ENCODE data around the gene SERPIND1.
"Not testable (repeated sequence)": the region's sequence is repeated elsewhere in the genome, so short reads cannot be mapped to it uniquely, and the experiment has no call there.

Gene SERPIND1

GRCh38 chr22:20752104-20752741, 21.7 kb upstream of the SERPIND1 start:
- peaks cover 2% of the 10 kb centered on the region for H3K4me1 Mint-ChIP-seq
- no peaks in the 10 kb centered on the region for H3K9me3 Mint-ChIP-seq
- no peak overlapping the region for H3K27ac Mint-ChIP-seq
- CTCF ChIA-PET = interaction anchor here (0.9 to 1.2 kb wide), 2 partner anchors 10 to 11 kb away, joined by 4 to 5 read pairs; no protein-coding TSS in a partner anchor
- H3K36me3 Mint-ChIP-seq = peaks cover 32% of the 10 kb centered on the region
- DNase-seq = no peak
- no peaks in the 10 kb centered on the region for H3K27me3 Mint-ChIP-seq
- H3K4me3 Mint-ChIP-seq = no peak overlapping the region

DNA sequence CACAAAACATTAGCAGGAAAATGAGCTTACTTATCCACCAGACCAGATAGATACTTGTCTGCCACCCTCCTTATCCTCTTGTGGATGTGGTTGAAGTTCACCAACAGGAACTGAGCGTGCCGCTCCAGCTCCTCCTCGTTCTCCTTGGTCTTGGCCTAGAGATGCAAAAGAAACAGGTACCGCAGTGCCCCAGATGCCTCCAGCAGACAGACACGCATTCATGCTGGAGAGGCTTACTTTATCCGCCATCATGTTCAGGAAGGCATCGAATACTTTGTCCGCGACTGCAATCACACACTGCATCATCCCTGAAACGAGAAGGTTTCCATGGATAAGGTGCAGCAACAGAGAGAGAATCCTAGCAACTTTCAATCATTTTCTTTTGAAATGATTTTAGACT, 21.0 kb upstream of the SERPIND1 start:
- H3K36me3 Mint-ChIP-seq = peaks cover 34% of the 10 kb centered on the region
- no peak for DNase-seq
- H3K27ac Mint-ChIP-seq = no peak overlapping the region
- H3K9me3 Mint-ChIP-seq = no peaks in the 10 kb centered on the region
- H3K4me1 Mint-ChIP-seq = peaks cover 2% of the 10 kb centered on the region
- CTCF ChIA-PET = interaction anchor here (0.9 to 1.2 kb wide), 2 partner anchors 10 to 12 kb away, joined by 4 to 5 read pairs; no protein-coding TSS in a partner anchor
- H3K4me3 Mint-ChIP-seq = no peak overlapping the region
- no peaks in the 10 kb centered on the region for H3K27me3 Mint-ChIP-seq

DNA sequence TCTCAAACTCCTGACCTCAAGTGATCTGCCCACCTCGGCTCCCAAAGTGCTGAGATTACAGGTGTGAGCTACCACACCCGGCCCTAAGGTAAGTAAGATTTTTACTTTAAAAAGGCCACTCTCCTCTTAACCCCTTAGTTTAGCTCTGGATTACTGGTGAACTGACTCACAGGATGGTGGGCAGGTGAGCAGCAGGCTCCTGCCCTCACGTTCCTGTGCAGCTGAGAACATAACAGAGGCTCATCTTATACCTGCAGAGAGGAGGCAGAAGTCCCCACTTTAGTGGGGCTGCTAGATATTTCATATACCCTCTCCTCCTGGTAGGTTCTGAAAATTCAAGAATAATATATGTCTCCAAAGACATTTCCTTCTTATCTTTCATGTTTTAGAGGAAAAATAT, 17.1 kb upstream of the SERPIND1 start:
- Mint-ChIP-seq H3K9me3 (no peaks in the 10 kb centered on the region), H3K4me3 (no peak overlapping the region), H3K27me3 (no peaks in the 10 kb centered on the region), H3K36me3 (peaks cover 33% of the 10 kb centered on the region), H3K4me1 (no peaks in the 10 kb centered on the region), H3K27ac (no peak overlapping the region)
- CTCF ChIA-PET = interaction anchor here (1.0 to 1.4 kb wide), 2 partner anchors 15 to 27 kb away, joined by 3 to 4 read pairs; no protein-coding TSS in a partner anchor
- DNase-seq = no peak

GRCh38 chr22:20758688-20759087, 15.2 kb upstream of the SERPIND1 start:
- no peak overlapping the region for H3K4me3 Mint-ChIP-seq
- DNase-seq = no peak
- no peaks in the 10 kb centered on the region for H3K9me3 Mint-ChIP-seq
- no peak overlapping the region for H3K27ac Mint-ChIP-seq
- CTCF ChIA-PET = interaction anchor here (1.2 kb wide), 1 partner anchor 25 kb away, joined by 3 read pairs; no protein-coding TSS in a partner anchor
- H3K36me3 Mint-ChIP-seq = peaks cover 35% of the 10 kb centered on the region
- H3K27me3 Mint-ChIP-seq = no peaks in the 10 kb centered on the region
- H3K4me1 Mint-ChIP-seq = no peaks in the 10 kb centered on the region

GRCh38 chr22:20760084-20760483, 13.8 kb upstream of the SERPIND1 start:
- Mint-ChIP-seq H3K36me3 (peaks cover 41% of the 10 kb centered on the region), H3K27ac (no peak overlapping the region), H3K4me3 (no peak overlapping the region), H3K27me3 (no peaks in the 10 kb centered on the region), H3K9me3 (no peaks in the 10 kb centered on the region), H3K4me1 (no peaks in the 10 kb centered on the region)
- no peak for DNase-seq
- CTCF ChIA-PET = no interaction called here

- Mint-ChIP-seq H3K27ac (no peak overlapping the region), H3K36me3 (peaks cover 43% of the 10 kb centered on the region), H3K4me3 (no peak overlapping the region), H3K4me1 (peaks cover 3% of the 10 kb centered on the region), H3K9me3 (no peaks in the 10 kb centered on the region), H3K27me3 (no peaks in the 10 kb centered on the region)
- no peak for DNase-seq
- CTCF ChIA-PET = no interaction called here
Observed at GRCh38 chr22:20761536-20761935, 12.4 kb upstream of the SERPIND1 start.

GRCh38 chr22:20762233-20762796, 11.6 kb upstream of the SERPIND1 start:
- H3K36me3 Mint-ChIP-seq = peaks cover 40% of the 10 kb centered on the region
- peaks cover 3% of the 10 kb centered on the region for H3K4me1 Mint-ChIP-seq
- H3K27me3 Mint-ChIP-seq = no peaks in the 10 kb centered on the region
- no peaks in the 10 kb centered on the region for H3K9me3 Mint-ChIP-seq
- DNase-seq = no peak
- CTCF ChIA-PET = no interaction called here
- no peak overlapping the region for H3K27ac Mint-ChIP-seq
- no peak overlapping the region for H3K4me3 Mint-ChIP-seq

DNA sequence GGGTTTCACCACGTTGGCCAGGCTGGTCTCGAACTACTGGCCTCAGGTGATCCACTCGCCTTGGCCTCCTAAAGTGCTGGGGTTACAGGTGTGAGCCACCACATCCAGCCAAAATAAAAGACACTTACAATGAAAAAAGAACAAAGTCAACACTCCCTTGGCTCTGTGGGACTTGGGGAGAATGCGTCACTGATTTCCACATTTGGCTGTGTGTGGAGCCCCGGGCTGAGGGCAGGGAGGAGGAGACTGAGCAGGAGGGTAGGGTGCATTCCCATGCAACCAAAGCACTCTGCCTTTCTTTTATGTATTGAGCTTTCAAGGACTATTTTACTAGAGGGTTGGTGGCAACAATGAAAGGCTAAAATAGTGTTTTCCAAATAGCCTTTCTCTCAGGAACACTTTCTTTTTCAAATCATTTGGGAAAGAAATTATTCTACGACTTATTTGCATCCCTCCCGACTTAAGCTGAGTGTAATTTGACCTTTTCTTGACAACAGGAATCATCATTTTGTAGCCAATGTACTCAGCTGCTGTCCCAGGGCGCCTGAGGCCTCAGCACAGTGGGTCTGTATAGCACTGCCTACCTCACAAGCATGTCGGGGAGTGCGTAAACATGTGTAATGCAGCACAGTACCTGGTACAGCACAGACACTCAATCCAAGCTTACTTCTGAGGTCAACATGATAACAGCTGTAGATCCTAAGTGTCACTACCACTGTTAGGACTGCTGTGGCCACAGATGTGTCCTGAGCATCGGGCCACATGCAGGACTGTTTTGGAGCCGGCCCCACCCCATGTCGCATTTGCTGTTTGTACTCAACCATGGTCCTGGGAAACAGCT, 10.1 kb upstream of the SERPIND1 start:
- Mint-ChIP-seq H3K36me3 (peaks cover 37% of the 10 kb centered on the region), H3K9me3 (no peaks in the 10 kb centered on the region)
- CTCF ChIA-PET = no interaction called here

DNA sequence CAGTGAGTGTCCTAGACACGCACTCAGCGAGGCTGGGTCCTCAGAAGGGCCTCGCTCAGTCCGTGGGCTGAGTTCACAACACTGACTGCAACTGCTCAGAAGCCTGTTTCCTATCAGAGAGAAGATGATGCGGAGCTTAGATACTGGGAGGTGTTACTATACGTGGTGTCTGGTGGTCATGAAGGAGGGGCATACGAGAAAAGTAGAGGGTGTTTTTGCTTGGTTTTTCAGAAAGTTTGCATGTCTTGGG, 9.5 kb upstream of the SERPIND1 start:
- H3K27me3 Mint-ChIP-seq = no peaks in the 10 kb centered on the region
- peaks cover 37% of the 10 kb centered on the region for H3K36me3 Mint-ChIP-seq
- peaks cover 8% of the 10 kb centered on the region for H3K4me1 Mint-ChIP-seq
- no peak for DNase-seq
- H3K4me3 Mint-ChIP-seq = no peak overlapping the region
- no peaks in the 10 kb centered on the region for H3K9me3 Mint-ChIP-seq
- CTCF ChIA-PET = no interaction called here
- no peak overlapping the region for H3K27ac Mint-ChIP-seq

More for the DNA sequence above, 10.1 kb upstream of the SERPIND1 start:
- DNase-seq = no peak
- Mint-ChIP-seq H3K4me3 (no peak overlapping the region), H3K27me3 (no peaks in the 10 kb centered on the region), H3K4me1 (peaks cover 8% of the 10 kb centered on the region), H3K27ac (no peak overlapping the region)

- Mint-ChIP-seq H3K27ac (no peak overlapping the region), H3K9me3 (no peaks in the 10 kb centered on the region), H3K4me3 (no peak overlapping the region), H3K36me3 (peaks cover 37% of the 10 kb centered on the region), H3K27me3 (no peaks in the 10 kb centered on the region), H3K4me1 (peaks cover 8% of the 10 kb centered on the region)
- CTCF ChIA-PET = no interaction called here
- DNase-seq = no peak
Observed at GRCh38 chr22:20764729-20765128, 9.2 kb upstream of the SERPIND1 start.

DNA sequence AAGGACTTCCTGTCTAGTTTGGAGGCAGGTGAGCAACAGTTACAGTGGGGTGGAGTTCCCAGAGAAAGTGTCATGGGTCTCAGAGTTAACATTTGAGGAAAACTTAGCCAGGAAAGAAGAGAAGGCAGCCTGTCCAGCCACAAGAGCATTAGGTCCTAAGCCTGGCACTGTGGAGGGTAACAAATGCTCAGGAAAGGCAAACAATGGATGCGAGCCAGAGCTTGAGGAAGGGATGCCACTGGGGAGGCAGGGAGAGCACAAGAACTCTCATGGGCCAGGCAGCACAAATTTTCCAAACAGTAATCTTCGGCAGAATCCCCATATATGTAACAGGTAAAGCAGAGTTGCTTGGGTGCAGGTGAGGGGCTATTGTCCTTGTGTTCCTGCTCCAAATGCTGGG, 8.0 kb upstream of the SERPIND1 start:
- CTCF ChIA-PET = interaction anchor here (1.7 kb wide), 1 partner anchor 24 kb away, joined by 4 read pairs; no protein-coding TSS in a partner anchor
- H3K4me3 Mint-ChIP-seq = no peak overlapping the region
- DNase-seq = no peak
- H3K4me1 Mint-ChIP-seq = peaks cover 8% of the 10 kb centered on the region
- H3K27ac Mint-ChIP-seq = peak overlapping the region; percentile 74
- H3K27me3 Mint-ChIP-seq = no peaks in the 10 kb centered on the region
- peaks cover 37% of the 10 kb centered on the region for H3K36me3 Mint-ChIP-seq
- H3K9me3 Mint-ChIP-seq = no peaks in the 10 kb centered on the region

GRCh38 chr22:20766530-20766929, 7.4 kb upstream of the SERPIND1 start:
- H3K4me3 Mint-ChIP-seq = no peak overlapping the region
- peaks cover 8% of the 10 kb centered on the region for H3K4me1 Mint-ChIP-seq
- H3K36me3 Mint-ChIP-seq = peaks cover 34% of the 10 kb centered on the region
- DNase-seq = no peak
- no peaks in the 10 kb centered on the region for H3K27me3 Mint-ChIP-seq
- no peaks in the 10 kb centered on the region for H3K9me3 Mint-ChIP-seq
- CTCF ChIA-PET = interaction anchor here (1.7 kb wide), 1 partner anchor 25 kb away, joined by 4 read pairs; no protein-coding TSS in a partner anchor
- peak overlapping the region; percentile 14 for H3K27ac Mint-ChIP-seq

- H3K4me1 Mint-ChIP-seq, H3K27me3 Mint-ChIP-seq, H3K9me3 Mint-ChIP-seq, H3K4me3 Mint-ChIP-seq, DNase-seq, CTCF ChIA-PET, H3K27ac Mint-ChIP-seq: not testable (repeated sequence)
- peaks cover 22% of the 10 kb centered on the region for H3K36me3 Mint-ChIP-seq
Observed at GRCh38 chr22:20769496-20769826, 4.5 kb upstream of the SERPIND1 start.

DNA sequence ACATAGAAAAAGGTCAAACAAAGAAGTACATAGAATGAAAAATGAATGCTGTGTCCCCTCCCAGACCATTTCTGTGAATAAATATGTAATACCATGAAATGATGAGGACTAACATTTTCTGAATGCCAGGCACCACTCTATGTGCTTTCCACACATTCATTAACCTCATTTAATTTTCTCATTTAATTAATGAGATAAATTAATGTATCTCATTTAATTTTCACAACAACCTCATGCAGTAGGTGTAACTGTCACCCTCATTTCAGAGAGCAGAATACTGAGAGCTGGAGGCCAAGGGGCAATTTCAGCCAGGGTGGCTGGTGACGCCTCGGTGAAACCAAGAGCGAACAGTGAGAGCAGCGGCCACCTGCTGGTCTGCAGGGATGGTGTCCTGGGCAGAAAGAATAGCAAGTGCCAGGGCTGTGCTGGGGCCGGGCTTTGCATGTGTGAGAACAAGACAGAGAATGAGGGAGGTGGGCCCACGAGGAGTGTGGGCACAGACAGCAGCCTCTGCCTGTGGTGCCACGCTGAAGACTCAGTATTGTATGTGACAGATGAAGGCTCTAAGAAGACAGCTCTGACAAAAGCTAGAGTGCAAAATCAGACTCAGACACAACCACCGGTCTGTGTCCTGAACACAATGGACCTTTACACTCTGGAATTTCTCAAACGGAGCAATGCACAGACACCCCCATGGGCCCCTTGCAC, 1.8 kb upstream of the SERPIND1 start:
- CTCF ChIA-PET = no interaction called here
- no peaks in the 10 kb centered on the region for H3K27me3 Mint-ChIP-seq
- DNase-seq = no peak
- H3K4me1 Mint-ChIP-seq = peaks cover 5% of the 10 kb centered on the region
- H3K4me3 Mint-ChIP-seq = no peak overlapping the region
- H3K9me3 Mint-ChIP-seq = no peaks in the 10 kb centered on the region
- H3K36me3 Mint-ChIP-seq = peaks cover 14% of the 10 kb centered on the region
- H3K27ac Mint-ChIP-seq = no peak overlapping the region

Measured in activated naive CD4-positive, alpha-beta T cell treated with anti-CD3 and anti-CD28 coated beads, Interleukin-2, amount 10 ng/mL, durations not matched to agents 7 days and 5 days (primary cell).